Stimulated activated CD8-positive, alpha-beta memory T cell treated with anti-CD3 and anti-CD28 coated beads, Interleukin-12 subunit alpha, Interleukin-12 subunit beta, amount 100 ng/mL, for 4 hours (primary cell): ENCODE data around the gene DNAH8.

Source experiments
- DNase-seq: peaks from one replicate; pipeline ENCODE4 v3.0.0-alpha.2; 2020; ENCODE audit warnings: low read depth

The DNAH8 gene

DNA sequence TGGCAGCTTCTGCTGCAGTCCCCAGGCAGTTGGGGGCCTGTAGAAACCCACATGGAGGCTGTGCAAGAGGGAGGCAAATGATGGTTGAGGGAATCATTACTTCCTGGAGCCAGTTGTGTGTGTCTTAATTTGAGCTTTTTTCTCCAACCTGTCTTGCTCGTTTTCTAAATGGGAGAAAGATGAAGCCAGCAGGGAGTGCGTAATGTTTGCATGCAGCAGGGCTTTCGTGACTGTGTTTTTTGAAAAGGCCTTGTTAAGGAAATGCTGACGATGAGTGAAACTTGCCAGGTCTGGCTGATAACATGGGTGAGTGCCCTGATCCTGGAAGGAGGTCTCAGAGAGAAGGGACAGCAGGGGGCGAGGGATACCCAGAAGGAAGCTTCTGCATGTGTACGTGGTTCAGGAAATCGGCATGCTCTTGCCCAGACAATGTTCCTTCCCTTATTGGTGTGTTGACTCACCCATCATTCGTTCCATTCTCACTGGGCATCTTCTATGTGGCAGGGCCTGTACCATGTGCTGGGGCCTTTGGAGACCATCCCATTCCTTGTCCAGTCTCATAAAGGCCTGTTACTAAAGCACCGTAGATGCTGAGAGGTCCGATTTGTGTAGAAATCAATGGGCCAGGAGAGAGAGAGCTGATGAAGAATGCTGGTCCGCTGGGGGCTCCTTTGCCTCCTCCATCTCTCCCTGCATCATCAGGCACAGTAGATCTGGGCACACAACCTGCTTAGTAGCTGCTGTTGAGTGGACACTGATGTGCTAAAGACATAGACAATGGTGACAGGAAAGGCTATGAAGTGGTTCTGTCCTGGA lies 360.9 kb downstream of the DNAH8 start:
- no peak for DNase-seq

DNA sequence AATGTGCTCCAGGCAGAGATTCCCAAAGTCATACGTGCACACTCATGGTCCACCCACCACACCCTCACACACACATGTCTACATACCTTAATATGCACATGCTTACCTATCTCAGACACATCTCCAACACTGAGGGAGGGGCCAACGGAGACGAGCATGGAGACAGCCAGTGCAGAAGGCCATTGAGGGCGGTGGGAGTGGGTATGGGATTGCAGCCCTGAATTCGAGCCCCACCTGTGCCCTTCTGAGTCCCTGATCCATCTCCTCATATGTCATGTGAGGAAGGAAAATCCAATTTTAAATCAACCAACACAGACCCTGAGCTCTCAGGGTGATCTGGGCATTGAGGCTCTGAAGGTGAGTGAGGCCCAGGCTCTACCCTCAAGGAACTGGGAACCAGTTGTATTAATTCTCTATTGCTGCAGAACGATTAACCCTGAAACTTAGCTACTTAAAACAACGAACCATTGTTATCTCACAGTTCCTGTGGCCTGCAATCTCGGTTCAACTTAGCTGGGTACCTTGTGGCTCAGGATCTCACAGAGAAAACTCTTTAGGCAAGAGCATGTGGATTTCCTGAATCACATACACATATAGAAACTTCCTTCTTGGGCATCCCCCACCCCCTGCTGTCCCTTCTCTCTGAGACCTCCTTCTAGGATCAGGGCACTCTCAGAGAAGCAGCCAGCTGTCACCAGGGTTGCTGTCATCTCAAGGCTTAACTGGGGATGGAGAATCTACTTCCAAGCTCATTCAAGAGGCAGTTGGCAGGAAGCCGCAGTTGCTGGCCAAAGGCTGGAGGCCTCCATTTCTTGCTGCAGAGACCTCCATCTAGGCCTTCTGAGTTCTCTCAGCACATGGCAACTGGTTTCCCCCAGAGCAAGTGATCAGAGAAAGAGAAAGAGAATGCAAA lies 361.8 kb downstream of the DNAH8 start:
- no peak for DNase-seq

DNA sequence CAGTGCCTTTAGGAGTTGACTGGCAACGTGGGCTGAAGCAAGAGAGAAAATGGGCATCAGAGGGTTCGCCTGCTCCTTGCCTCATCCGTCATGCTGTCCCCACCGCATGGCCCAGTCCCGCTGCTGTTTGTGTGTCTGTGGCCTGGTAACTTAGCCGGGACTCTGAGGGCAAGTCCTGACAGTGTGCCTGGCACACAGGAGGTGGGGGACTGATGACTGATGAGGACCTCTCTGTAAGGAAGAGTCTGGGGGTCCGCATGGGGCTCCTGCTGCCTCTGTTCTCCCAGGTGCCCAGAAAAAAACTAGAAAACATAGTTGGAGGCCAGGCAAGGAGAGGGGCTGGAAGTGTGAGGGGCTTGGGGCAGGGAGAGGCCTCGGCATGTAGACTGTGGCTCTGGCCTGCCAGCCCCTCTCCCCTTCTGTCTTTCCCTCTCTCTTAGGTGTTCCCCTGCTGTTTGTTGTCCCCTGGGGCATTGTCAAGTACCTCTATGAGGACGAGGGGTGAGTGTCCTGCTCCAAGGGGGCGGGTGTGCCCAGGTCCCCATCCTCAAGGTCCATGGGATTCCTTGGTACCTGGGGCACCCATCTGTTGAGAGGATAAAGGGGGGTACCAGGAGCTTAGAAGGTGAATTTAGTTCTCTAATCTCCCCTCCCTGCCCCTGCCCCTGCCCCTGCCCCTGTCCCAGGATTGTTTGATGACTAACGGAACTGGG lies 362.9 kb downstream of the DNAH8 start:
- no peak for DNase-seq

DNA sequence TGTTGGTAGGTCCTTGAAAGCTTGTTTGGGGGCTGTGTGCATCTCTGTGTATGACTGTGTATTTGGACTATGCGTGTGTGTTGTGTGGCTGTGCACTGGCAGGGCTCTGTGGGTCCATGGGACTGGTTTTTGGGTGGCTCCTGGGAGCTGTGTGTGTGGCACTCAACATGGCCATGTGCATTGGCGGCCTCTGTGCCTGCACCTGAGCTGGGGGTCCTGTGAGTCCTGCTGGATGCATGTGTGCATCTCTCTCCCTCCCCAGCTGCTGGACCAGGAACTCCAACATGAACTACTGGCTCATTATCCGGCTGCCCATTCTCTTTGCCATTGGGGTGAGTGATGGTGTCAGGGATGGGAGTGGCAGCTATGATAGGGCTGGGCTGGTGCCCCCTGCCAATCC lies 363.6 kb downstream of the DNAH8 start:
- no peak for DNase-seq

DNA sequence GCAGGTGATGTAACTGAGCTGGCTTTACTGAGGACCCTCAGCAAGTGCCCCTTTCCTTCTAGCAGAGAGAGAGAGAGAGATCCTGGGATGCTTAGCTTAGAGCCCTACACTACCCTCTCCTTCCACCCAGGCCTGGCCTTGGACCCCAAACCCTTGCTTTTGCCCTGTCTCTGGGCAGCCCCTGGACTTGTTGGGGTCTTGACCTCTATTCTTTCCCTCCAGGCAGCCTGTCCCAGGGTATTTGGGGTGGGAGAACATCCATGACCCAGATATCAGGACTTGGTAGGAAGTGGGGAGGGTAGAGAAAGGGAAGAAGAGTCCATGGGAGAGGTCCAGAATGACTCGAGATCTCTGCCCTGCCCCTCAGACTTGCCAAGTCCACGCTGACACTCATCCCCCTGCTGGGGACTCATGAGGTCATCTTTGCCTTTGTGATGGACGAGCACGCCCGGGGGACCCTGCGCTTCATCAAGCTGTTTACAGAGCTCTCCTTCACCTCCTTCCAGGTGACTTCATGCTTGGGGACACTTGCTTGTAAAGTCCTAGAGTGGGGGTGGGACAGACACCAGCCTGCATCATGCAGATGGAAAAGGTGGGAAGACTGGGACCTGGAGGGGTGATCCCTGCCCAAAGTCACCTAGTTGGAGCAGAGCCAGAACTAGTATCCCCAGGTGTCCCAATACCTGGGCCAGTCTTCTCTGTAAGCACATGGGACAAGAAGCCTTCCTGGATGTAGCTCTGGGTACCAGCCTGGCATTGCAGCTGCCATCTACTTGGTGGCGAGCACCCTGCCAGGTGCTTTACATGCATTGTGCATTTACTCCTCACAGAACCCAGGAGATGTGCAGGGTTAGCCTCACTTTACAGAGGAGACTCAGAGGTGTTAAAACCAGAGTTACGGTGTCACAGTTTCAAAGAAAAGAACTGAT lies 364.4 kb downstream of the DNAH8 start:
- no peak for DNase-seq
